Glutamatergic neuron (in vitro differentiated cells): ENCODE results near the gene DDX59. TPM values are rescaled to one million over a fixed set of nuclear protein-coding genes. Genes with fewer than 3 reads are reported as not detected.

Source experiments
- DNase-seq: peaks from one replicate; pipeline ENCODE4 v3.0.0; 2022
- H3K27ac Mint-ChIP-seq: one replicate; pipeline ENCODE4 v1.8.0; 2020; ENCODE audit warnings: mild to moderate bottlenecking, mixed read lengths, inconsistent platforms; ENCODE audit not compliant: unreplicated experiment
- H3K27me3 Mint-ChIP-seq: one replicate; pipeline ENCODE4 v1.8.0; 2020; ENCODE audit warnings: mild to moderate bottlenecking, moderate library complexity, mixed read lengths, inconsistent platforms; ENCODE audit not compliant: unreplicated experiment
- H3K36me3 Mint-ChIP-seq: one replicate; pipeline ENCODE4 v1.8.0; 2020; ENCODE audit warnings: mild to moderate bottlenecking, mixed read lengths, inconsistent platforms; ENCODE audit not compliant: unreplicated experiment
- H3K4me1 Mint-ChIP-seq: one replicate; pipeline ENCODE4 v1.8.0; 2020; ENCODE audit warnings: mild to moderate bottlenecking, low read depth, mixed read lengths, inconsistent platforms; ENCODE audit not compliant: unreplicated experiment
- H3K4me3 Mint-ChIP-seq: one replicate; pipeline ENCODE4 v1.8.0; 2020; ENCODE audit warnings: mild to moderate bottlenecking, mixed read lengths, inconsistent platforms; ENCODE audit not compliant: unreplicated experiment
- H3K9me3 Mint-ChIP-seq: one replicate; pipeline ENCODE4 v1.8.0; 2020; ENCODE audit warnings: mild to moderate bottlenecking, moderate library complexity, mixed read lengths, inconsistent platforms; ENCODE audit not compliant: unreplicated experiment
- CTCF ChIP-seq: fragments of 200-600 bp; sonication (generic); IDR thresholded peaks from one replicate; pipeline ENCODE4 v1.5.0; 2021; ENCODE audit not compliant: partially characterized antibody, unreplicated experiment
- total RNA-seq: library from RNA; stranded (reverse); fragmentation: NEBNext Ultra II Directional; extraction: Animal tissue kit (Norgen Biotek cat#: 25700); gene quantifications from one replicate; pipeline ENCODE4 v1.2.1, GENCODE V29; 2021; ENCODE audit not compliant: unreplicated experiment

Gene DDX59
- total RNA-seq, 1 donor from 2014 or later = 10.6 TPM

- no peaks in the 10 kb centered on the region for H3K4me1 Mint-ChIP-seq
- no peaks in the 10 kb centered on the region for H3K9me3 Mint-ChIP-seq
- no peaks in the 10 kb centered on the region for H3K27me3 Mint-ChIP-seq
- no peaks in the 10 kb centered on the region for H3K36me3 Mint-ChIP-seq
- no peak overlapping the region for H3K4me3 Mint-ChIP-seq
- no peak for DNase-seq
- TF ChIP-seq CTCF = no peak
- H3K27ac Mint-ChIP-seq = no peak overlapping the region
Measured at GRCh38 chr1:200654660-200655059, 15.0 kb downstream of the DDX59 start.

- Mint-ChIP-seq H3K36me3 (no peaks in the 10 kb centered on the region), H3K27ac (no peak overlapping the region), H3K4me1 (no peaks in the 10 kb centered on the region), H3K4me3 (no peak overlapping the region), H3K9me3 (no peaks in the 10 kb centered on the region), H3K27me3 (no peaks in the 10 kb centered on the region)
- TF ChIP-seq CTCF = no peak
- no peak for DNase-seq
Measured at GRCh38 chr1:200653022-200653462, 16.7 kb downstream of the DDX59 start.

GRCh38 chr1:200652378-200652777, 17.3 kb downstream of the DDX59 start:
- no peak for DNase-seq
- Mint-ChIP-seq H3K4me1 (no peaks in the 10 kb centered on the region), H3K27ac (no peak overlapping the region), H3K4me3 (no peak overlapping the region), H3K36me3 (no peaks in the 10 kb centered on the region), H3K27me3 (no peaks in the 10 kb centered on the region), H3K9me3 (no peaks in the 10 kb centered on the region)
- no peak for TF ChIP-seq CTCF

GRCh38 chr1:200646515-200646914, 23.2 kb downstream of the DDX59 start:
- Mint-ChIP-seq H3K9me3 (no peaks in the 10 kb centered on the region), H3K27me3 (no peaks in the 10 kb centered on the region), H3K4me1 (no peaks in the 10 kb centered on the region), H3K4me3 (no peak overlapping the region), H3K36me3 (no peaks in the 10 kb centered on the region), H3K27ac (no peak overlapping the region)
- TF ChIP-seq CTCF = no peak
- no peak for DNase-seq

GRCh38 chr1:200644021-200644420, 25.7 kb downstream of the DDX59 start:
- H3K27ac Mint-ChIP-seq = no peak overlapping the region
- no peaks in the 10 kb centered on the region for H3K27me3 Mint-ChIP-seq
- no peaks in the 10 kb centered on the region for H3K36me3 Mint-ChIP-seq
- H3K4me3 Mint-ChIP-seq = no peak overlapping the region
- TF ChIP-seq CTCF = no peak
- DNase-seq = no peak
- H3K4me1 Mint-ChIP-seq = no peaks in the 10 kb centered on the region
- H3K9me3 Mint-ChIP-seq = no peaks in the 10 kb centered on the region
